Endothelial cell of umbilical vein (primary cell): ENCODE results near the gene ADTRP. TPM values are rescaled to one million over a fixed set of nuclear protein-coding genes. Genes with fewer than 3 reads are reported as not detected.

ENCODE experiments used
- BruUV-seq: library from RNA; stranded (reverse); fragments of 400-500 nt; replicated peaks from 2 replicates; lab custom pipeline; 2021; lab: Mats Ljungman, UMichigan
- CTCF ChIA-PET: fragments of 300-600, 350-600 bp; sonication (Branson Sonifier 250); formaldehyde crosslinking; loops from one replicate; lab custom pipeline; 2021; ENCODE audit warnings: antibody characterized with exemption, inconsistent platforms; lab: Charles Lee
- POLR2A ChIA-PET: fragments of 300-600, 350-600 bp; sonication (Branson Sonifier 250); formaldehyde crosslinking; loops from one replicate; lab custom pipeline; 2021; ENCODE audit warnings: antibody characterized with exemption, inconsistent platforms; lab: Charles Lee
- DNase-seq: peaks from one replicate; pipeline ENCODE4 v3.0.0-alpha.2; 2011; ENCODE audit warnings: low read depth, low spot score
- FAIRE-seq: peaks from 2 replicates; lab custom pipeline; 2011; peaks lifted over from hg19 to GRCh38; lab: Jason Lieb, UNC
- H2AFZ ChIP-seq: 2 replicates; pipeline ENCODE4 v1.6.0; 2012; ENCODE audit warnings: low read depth, low read length, control low read depth, inconsistent platforms
- H3K27ac ChIP-seq: 2 replicates; pipeline ENCODE4 v1.5.1; 2011; ENCODE audit warnings: low read depth, mild to moderate bottlenecking, control low read depth, low read length, moderate library complexity; ENCODE audit not compliant: insufficient read depth
- H3K27me3 ChIP-seq, 2 experiments: 2 replicates each; pipeline versions ENCODE4 v1.6.0 to v1.6.1; 2011; ENCODE audit warnings: low read length in 2 of 2, mixed read lengths in 1 of 2; ENCODE audit not compliant: control insufficient read depth in 2 of 2, insufficient read depth in 2 of 2
- H3K36me3 ChIP-seq, 2 experiments: 2 replicates in 1 of 2; 3 replicates in 1 of 2; pipeline ENCODE4 v1.5.1; 2011; ENCODE audit warnings: low read length in 2 of 2, mild to moderate bottlenecking in 1 of 2, moderate library complexity in 1 of 2; ENCODE audit not compliant: control insufficient read depth in 2 of 2, insufficient read depth in 2 of 2; ENCODE audit errors: extremely low read depth in 1 of 2
- H3K4me1 ChIP-seq: 3 replicates; pipeline ENCODE4 v1.5.1; 2011; ENCODE audit warnings: mild to moderate bottlenecking, low read length; ENCODE audit not compliant: control insufficient read depth, insufficient read depth; ENCODE audit errors: extremely low read depth
- H3K4me2 ChIP-seq: 2 replicates; pipeline ENCODE4 v1.6.1; 2011; ENCODE audit warnings: low read length, control low read depth, mixed read lengths; ENCODE audit not compliant: insufficient read depth
- H3K4me3 ChIP-seq, 3 experiments: fragments of 200-600 bp in 1 of 3; sonication (generic), shearing (Covaris generic) in 1 of 3; replicated peaks in 1 of 3; 2 replicates each; pipeline ENCODE4 v1.5.1; 2011 to 2016; ENCODE audit warnings: control low read depth in 3 of 3, low read length in 3 of 3, mild to moderate bottlenecking in 2 of 3, inconsistent platforms in 1 of 3, low read depth in 1 of 3, moderate library complexity in 1 of 3; ENCODE audit not compliant: insufficient read depth in 1 of 3
- H3K79me2 ChIP-seq: 2 replicates; pipeline ENCODE4 v1.6.0; 2012; ENCODE audit warnings: low read length, inconsistent platforms; ENCODE audit not compliant: control insufficient read depth, insufficient read depth
- H3K9ac ChIP-seq: replicated peaks from 2 replicates; pipeline ENCODE3; 2011; ENCODE audit warnings: low read length, control low read depth; ENCODE audit not compliant: insufficient read depth; ENCODE audit errors: extremely low read depth
- H3K9me1 ChIP-seq: replicated peaks from 3 replicates; pipeline ENCODE4 v1.6.0; 2011; ENCODE audit warnings: mild to moderate bottlenecking, low read length; ENCODE audit not compliant: control insufficient read depth, insufficient read depth; ENCODE audit errors: extremely low read depth
- H3K9me3 ChIP-seq: replicated peaks from 2 replicates; pipeline ENCODE4 v1.5.1; 2012; ENCODE audit warnings: low read length, inconsistent platforms; ENCODE audit not compliant: control insufficient read depth, insufficient read depth
- H4K20me1 ChIP-seq: replicated peaks from 2 replicates; pipeline ENCODE3; 2011; ENCODE audit warnings: mild to moderate bottlenecking, low read length; ENCODE audit not compliant: control insufficient read depth, insufficient read depth; ENCODE audit errors: extremely low read depth
- EZH2 ChIP-seq: IDR thresholded peaks from 2 replicates; pipeline ENCODE4 v1.6.1; 2012; ENCODE audit warnings: borderline replicate concordance, low read depth, mild to moderate bottlenecking, moderate library complexity, low read length, inconsistent platforms; ENCODE audit not compliant: severe bottlenecking
- FOS ChIP-seq: IDR thresholded peaks from 2 replicates; pipeline ENCODE4 v1.6.1; 2011; ENCODE audit warnings: mild to moderate bottlenecking, low read length, moderate library complexity, borderline replicate concordance; ENCODE audit not compliant: insufficient read depth
- GATA2 ChIP-seq: IDR thresholded peaks from 2 replicates; pipeline ENCODE4 v1.7.0; 2011; ENCODE audit warnings: low read depth, mild to moderate bottlenecking, moderate library complexity, mixed read lengths, low read length; ENCODE audit not compliant: insufficient read length, insufficient read depth
- JUN ChIP-seq: IDR thresholded peaks from 2 replicates; pipeline ENCODE4 v1.6.1; 2011; ENCODE audit warnings: borderline replicate concordance, low read depth; ENCODE audit not compliant: insufficient read length, insufficient read depth
- MYC ChIP-seq: IDR thresholded peaks from one replicate; pipeline ENCODE4 v1.6.1; 2011; ENCODE audit warnings: mild to moderate bottlenecking, low read depth, low read length
- POLR2A ChIP-seq: IDR thresholded peaks from 2 replicates; pipeline ENCODE4 v1.6.1; 2012; ENCODE audit warnings: low read depth, mild to moderate bottlenecking, control low read depth, low read length
- POLR2AphosphoS5 ChIP-seq: IDR thresholded peaks from 2 replicates; pipeline ENCODE4 v1.6.1; 2012; ENCODE audit warnings: low read depth, mild to moderate bottlenecking, control low read depth, low read length, moderate library complexity; ENCODE audit not compliant: insufficient read depth
- dilution Hi-C: fragments of 300-500 bp; cut with MboI; formaldehyde crosslinking; loops from one replicate; pipeline ENCODE4 v1.15.0; 2019; ENCODE audit warnings: low sequenced_read_pairs; ENCODE audit not compliant: extremely low pct_ligation_motif_present
- intact Hi-C: fragments of 100-400 bp; cut with micrococcal nuclease; formaldehyde crosslinking; loops from one replicate; pipeline ENCODE4 v1.10.0; 2022
- polyA plus RNA-seq, 4 experiments: library from polyadenylated mRNA; depleted of rRNA in 3 of 4; stranded (reverse) in 3 of 4; unstranded in 1 of 4; fragments of >200 nt; gene quantifications; 2 replicates each; pipeline versions ENCODE4 v1.2.1 to v1.2.3, GENCODE V29; 2011 to 2012; ENCODE audit warnings: missing spikeins in 1 of 4
- total RNA-seq: library from RNA; stranded (reverse); gene quantifications from 2 replicates; pipeline ENCODE4 v1.2.3, GENCODE V29; 2021
- TF ChIP-seq, protein P1 (sequence below), 2 donors: IDR thresholded peaks; 1 replicate in 1 of 2; 2 replicates in 1 of 2; pipeline ENCODE4 v1.5.1; 2011; ENCODE audit warnings: low read length in 2 of 2, mild to moderate bottlenecking in 2 of 2, moderate library complexity in 2 of 2, control low read depth in 1 of 2, inconsistent platforms in 1 of 2, low read depth in 1 of 2; ENCODE audit not compliant: insufficient read depth in 1 of 2; ENCODE audit errors: extremely low read depth in 1 of 2
- TF ChIP-seq, protein P2 (sequence below): IDR thresholded peaks from 2 replicates; pipeline ENCODE4 v1.6.1; 2011; ENCODE audit not compliant: insufficient read depth, insufficient read length

ADTRP gene
- total and polyA plus RNA-seq, 2 donors (not counting 3 experiments of a cell fraction or from before 2014, with no cell fraction given): 3.3 to 4.4 TPM

DNA sequence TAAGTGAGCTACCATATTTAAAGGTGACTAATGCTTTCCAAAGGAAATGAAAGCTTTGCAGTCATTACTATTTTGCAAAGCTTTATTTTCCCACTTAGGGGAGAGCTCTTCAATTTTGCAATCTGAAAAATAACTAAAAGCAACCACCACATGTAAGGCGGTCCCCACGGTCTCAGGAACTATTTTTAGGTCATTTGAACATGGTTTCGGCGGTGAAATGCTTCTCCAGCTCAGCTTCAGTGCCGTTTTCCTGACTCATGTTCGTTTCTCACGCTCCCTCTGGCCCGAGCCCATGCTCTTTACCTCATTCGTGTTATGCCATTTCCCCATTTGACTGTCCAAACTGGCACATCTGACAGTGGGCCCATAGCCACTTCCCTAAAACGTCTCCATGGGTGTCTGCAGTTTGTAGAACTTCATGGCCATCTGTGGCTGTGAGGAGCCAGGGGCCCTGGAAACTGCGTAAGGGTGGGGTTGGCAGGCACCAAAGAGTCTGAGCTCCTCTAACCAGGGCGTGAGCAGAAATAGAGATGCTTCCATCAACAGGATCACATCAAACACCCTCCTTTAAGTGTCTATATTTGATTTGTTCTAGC, 46.5 kb downstream of the ADTRP start:
- DNase-seq (no peak), FAIRE-seq (peak; percentile 21)
- Histone ChIP-seq H3K4me3 (no peak overlapping the region), H3K27ac (no peak overlapping the region), H3K79me2 (peaks cover 65% of the 10 kb centered on the region), H4K20me1 (no peaks in the 10 kb centered on the region), H3K9ac (no peak overlapping the region), H3K9me1 (no peaks in the 10 kb centered on the region), H2AFZ (no peak overlapping the region), H3K4me2 (no peak overlapping the region), H3K36me3 (no peaks in the 10 kb centered on the region), H3K4me1 (no peaks in the 10 kb centered on the region), H3K27me3 (no peaks in the 10 kb centered on the region), H3K9me3 (no peaks in the 10 kb centered on the region)
- intact Hi-C loops (no loop called here), dilution Hi-C loops (no loop called here)
- CTCF ChIA-PET: interaction anchor here (1.2 kb wide), 2 partner anchors 9 to 29 kb away, joined by 3 read pairs; no protein-coding TSS in a partner anchor
- TF ChIP-seq, protein P1, sequence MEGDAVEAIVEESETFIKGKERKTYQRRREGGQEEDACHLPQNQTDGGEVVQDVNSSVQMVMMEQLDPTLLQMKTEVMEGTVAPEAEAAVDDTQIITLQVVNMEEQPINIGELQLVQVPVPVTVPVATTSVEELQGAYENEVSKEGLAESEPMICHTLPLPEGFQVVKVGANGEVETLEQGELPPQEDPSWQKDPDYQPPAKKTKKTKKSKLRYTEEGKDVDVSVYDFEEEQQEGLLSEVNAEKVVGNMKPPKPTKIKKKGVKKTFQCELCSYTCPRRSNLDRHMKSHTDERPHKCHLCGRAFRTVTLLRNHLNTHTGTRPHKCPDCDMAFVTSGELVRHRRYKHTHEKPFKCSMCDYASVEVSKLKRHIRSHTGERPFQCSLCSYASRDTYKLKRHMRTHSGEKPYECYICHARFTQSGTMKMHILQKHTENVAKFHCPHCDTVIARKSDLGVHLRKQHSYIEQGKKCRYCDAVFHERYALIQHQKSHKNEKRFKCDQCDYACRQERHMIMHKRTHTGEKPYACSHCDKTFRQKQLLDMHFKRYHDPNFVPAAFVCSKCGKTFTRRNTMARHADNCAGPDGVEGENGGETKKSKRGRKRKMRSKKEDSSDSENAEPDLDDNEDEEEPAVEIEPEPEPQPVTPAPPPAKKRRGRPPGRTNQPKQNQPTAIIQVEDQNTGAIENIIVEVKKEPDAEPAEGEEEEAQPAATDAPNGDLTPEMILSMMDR (IDR thresholded peaks at IDR 0.05; ENCODE audit: extremely low read depth in 1 of 2, insufficient read depth in 1 of 2, low read depth in 1 of 2, low read length in 2 of 2): no peak
- TF ChIP-seq, protein P2, sequence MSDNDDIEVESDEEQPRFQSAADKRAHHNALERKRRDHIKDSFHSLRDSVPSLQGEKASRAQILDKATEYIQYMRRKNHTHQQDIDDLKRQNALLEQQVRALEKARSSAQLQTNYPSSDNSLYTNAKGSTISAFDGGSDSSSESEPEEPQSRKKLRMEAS: no peak
- TF ChIP-seq FOS (no peak), POLR2A (no peak), MYC (no peak), JUN (no peak), GATA2 (no peak), EZH2 (no peak), POLR2AphosphoS5 (no peak)
- POLR2A ChIA-PET: no interaction called here
- BruUV-seq: no TSS peak
